PC-3 (cell line): ENCODE data around the gene PRDM10.

Source experiments
- CTCF ChIP-seq: fragments of 300-600 bp; sonication (generic); conservative IDR thresholded peaks from 2 replicates; pipeline ENCODE4 v1.5.1; 2017; ENCODE audit warnings: antibody characterized with exemption, low read depth, mild to moderate bottlenecking, low read length
- EZH2 ChIP-seq: fragments of 300-600 bp; sonication (generic); IDR thresholded peaks from one replicate; pipeline ENCODE4 v1.6.1; 2017; ENCODE audit warnings: antibody characterized with exemption, mild to moderate bottlenecking, low read length; ENCODE audit not compliant: unreplicated experiment

GRCh38 chr11:130001461-130002351, 929 bp downstream of the PRDM10 start:
- TF ChIP-seq CTCF (no peak), EZH2 (no peak)
